ENCODE results near the gene CUL4A.
A peak's percentile ranks its signal among the peaks of the same experiment; 100 is the strongest.
"Not testable (repeated sequence)": the region's sequence is repeated elsewhere in the genome, so short reads cannot be mapped to it uniquely, and the experiment has no call there.

CUL4A gene

GRCh38 chr13:113293686-113294085 lies 84.3 kb downstream of the CUL4A start:
- no peak for DNase-seq

GRCh38 chr13:113295776-113296175 lies 86.4 kb downstream of the CUL4A start:
- DNase-seq, result no peak

- peak; percentile 99 for DNase-seq
Measured at GRCh38 chr13:113296823-113297369, 87.5 kb downstream of the CUL4A start, which contains the start of gene LAMP1. Gene LAMP1, plus strand, starts transcription at chr13:113297239. Its CDS starts 196 bp downstream, at chr13:113297435.

GRCh38 chr13:113297370-113298042 lies 88.1 kb downstream of the CUL4A start:
- no peak for DNase-seq

DNA sequence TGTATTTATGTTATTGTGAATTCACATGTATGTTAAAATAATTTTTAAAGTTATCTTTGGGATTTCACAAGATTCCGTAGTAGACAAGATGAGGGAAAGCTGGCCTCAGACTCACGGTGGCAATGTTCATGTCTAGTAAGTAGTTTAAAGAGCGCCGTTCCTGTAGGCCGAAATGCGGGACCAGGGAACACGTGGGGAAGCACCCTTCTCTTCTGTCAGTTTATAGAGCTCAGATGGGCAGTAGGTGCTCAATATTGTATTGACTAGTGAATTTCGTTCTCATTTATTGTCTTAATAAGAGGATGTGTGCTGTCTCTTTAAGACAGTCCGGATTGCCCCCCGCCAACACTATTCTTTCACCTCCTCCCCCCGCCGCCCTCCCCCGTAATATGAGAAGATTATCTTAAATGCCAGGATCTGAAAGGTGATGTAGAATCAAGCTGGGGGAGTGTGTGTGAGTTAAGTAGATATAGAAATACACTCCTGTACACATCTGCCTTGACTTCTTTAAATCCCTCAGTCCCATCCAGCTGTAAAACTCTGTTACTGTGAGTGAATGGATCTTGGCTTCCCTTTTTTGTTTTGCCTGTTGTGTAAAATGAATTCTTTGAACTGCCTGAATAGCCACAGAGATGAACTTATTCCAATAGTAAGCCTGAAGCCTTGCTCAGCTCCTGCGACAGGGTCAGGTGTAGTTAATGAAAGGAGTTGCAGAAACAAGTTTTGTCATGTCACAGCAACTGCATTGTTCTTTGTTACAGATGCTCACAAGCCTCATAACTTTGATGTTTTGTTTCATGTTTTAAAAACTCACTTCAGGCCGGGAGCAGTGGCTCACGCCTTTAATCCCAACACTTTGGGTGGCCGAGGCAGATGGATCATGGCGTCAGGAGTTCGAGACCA lies 88.9 kb downstream of the CUL4A start:
- DNase-seq, result no peak

DNA sequence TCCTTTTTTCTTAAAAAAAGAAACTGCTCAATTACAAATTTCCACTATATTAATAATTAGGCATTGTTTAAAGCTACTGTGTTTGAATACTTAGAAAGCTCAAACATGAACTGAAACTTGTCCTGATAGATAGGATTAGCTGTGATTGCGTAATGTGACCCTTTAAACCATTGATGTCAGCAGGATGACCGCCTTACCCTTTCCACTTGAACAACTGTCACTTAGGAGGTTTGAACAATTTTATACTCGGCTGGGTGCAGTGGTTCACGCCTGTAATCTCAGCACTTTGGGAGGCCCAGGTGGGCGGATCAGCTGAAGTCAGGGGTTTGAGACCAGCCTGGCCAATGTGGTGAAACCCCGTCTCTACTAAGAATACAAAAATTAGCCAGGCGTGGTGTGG lies 90.5 kb downstream of the CUL4A start:
- DNase-seq, result no peak

DNA sequence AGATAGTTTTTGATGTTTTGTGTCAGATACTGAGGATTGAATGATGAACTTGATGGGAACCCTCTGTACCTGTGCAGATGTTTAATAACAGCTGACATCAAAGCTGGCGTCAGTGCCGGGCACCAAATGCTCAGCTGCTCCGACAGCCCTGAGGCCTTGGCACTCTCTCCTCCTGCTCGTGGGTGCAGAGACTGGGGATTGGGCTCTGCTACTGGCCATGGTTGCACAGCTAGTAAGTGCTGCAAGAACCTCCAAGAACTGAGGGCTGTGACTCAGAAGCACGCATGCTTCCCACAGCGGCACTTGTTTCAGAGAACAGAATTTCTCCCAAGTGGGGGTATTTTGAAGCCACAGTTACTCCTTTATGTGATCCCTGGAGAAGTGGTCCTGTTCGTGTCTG lies 93.6 kb downstream of the CUL4A start:
- no peak for DNase-seq

GRCh38 chr13:113304121-113304520 lies 94.7 kb downstream of the CUL4A start:
- no peak for DNase-seq

- DNase-seq, result no peak
Measured at GRCh38 chr13:113305208-113305607, 95.8 kb downstream of the CUL4A start.

- peak; percentile 18 for DNase-seq
Measured at GRCh38 chr13:113307491-113307890, 98.1 kb downstream of the CUL4A start.

- DNase-seq, result no peak
Measured at GRCh38 chr13:113309473-113309872, 100.1 kb downstream of the CUL4A start.

GRCh38 chr13:113314112-113314511 lies 104.7 kb downstream of the CUL4A start:
- not testable (repeated sequence) for DNase-seq

GRCh38 chr13:113314895-113315470 lies 105.6 kb downstream of the CUL4A start:
- DNase-seq, result not testable (repeated sequence)

GRCh38 chr13:113315992-113316391 lies 106.6 kb downstream of the CUL4A start:
- no peak for DNase-seq
